SJCRH30 (cell line): Measurements from ENCODE around the gene UACA. TPM values are rescaled to one million over a fixed set of nuclear protein-coding genes. Genes with fewer than 3 reads are reported as not detected.
A peak's percentile ranks its signal among the peaks of the same experiment; 100 is the strongest.
"Not testable (repeated sequence)": the region's sequence is repeated elsewhere in the genome, so short reads cannot be mapped to it uniquely, and the experiment has no call there.

Experiments used
- DNase-seq, 2 experiments: peaks; one replicate each; pipeline ENCODE4 v3.0.0-alpha.2; 2015 to 2020
- H3K27ac ChIP-seq: fragments of 250-450 bp; sonication (Bioruptor Pico); 2 replicates; pipeline ENCODE4 v1.5.1; 2020; ENCODE audit warnings: mild to moderate bottlenecking, moderate library complexity
- H3K27me3 ChIP-seq: fragments of 250-450 bp; sonication (Bioruptor Pico); 2 replicates; pipeline ENCODE4 v1.5.1; 2020; ENCODE audit warnings: mild to moderate bottlenecking, moderate library complexity
- H3K36me3 ChIP-seq: fragments of 250-450 bp; sonication (Bioruptor Pico); 2 replicates; pipeline ENCODE4 v1.5.1; 2020; ENCODE audit warnings: mild to moderate bottlenecking, moderate library complexity
- H3K4me1 ChIP-seq: fragments of 250-450 bp; sonication (Bioruptor Pico); 2 replicates; pipeline ENCODE4 v1.5.1; 2020; ENCODE audit warnings: mild to moderate bottlenecking, moderate library complexity
- H3K4me3 ChIP-seq: fragments of 250-450 bp; sonication (Bioruptor Pico); 2 replicates; pipeline ENCODE4 v1.5.1; 2020; ENCODE audit warnings: mild to moderate bottlenecking, moderate library complexity
- H3K9me3 ChIP-seq: fragments of 250-450 bp; sonication (Bioruptor Pico); replicated peaks from 2 replicates; pipeline ENCODE4 v1.5.1; 2020; ENCODE audit warnings: mild to moderate bottlenecking, moderate library complexity
- total RNA-seq: library from RNA; depleted of rRNA; stranded (reverse); fragments of >200 nt; shearing (Covaris generic); gene quantifications from 2 replicates; pipeline ENCODE4 v1.2.3, GENCODE V29; 2014

The UACA gene
- total RNA-seq, 1 experiment from 2014 or later, result 47.1 TPM

GRCh38 chr15:70748281-70748747 lies 15.0 kb downstream of the UACA start:
- DNase-seq, result no peak
- Histone ChIP-seq H3K4me1 (peaks cover 6% of the 10 kb centered on the region), H3K9me3 (no peaks in the 10 kb centered on the region), H3K27ac (no peak overlapping the region), H3K36me3 (no peaks in the 10 kb centered on the region; the same call in 1 of the 2 replicates), H3K4me3 (no peak overlapping the region), H3K27me3 (no peaks in the 10 kb centered on the region)

GRCh38 chr15:70746598-70746997 lies 16.8 kb downstream of the UACA start:
- H3K9me3 ChIP-seq, DNase-seq, H3K27ac ChIP-seq, H3K36me3 ChIP-seq, H3K27me3 ChIP-seq, H3K4me3 ChIP-seq: not testable (repeated sequence)
- peaks cover 21% of the 10 kb centered on the region for H3K4me1 ChIP-seq

GRCh38 chr15:70742928-70743327 lies 20.4 kb downstream of the UACA start:
- H3K27ac ChIP-seq, result peak overlapping the region; percentile 63
- H3K36me3 ChIP-seq, result no peaks in the 10 kb centered on the region; the same call in 1 of the 2 replicates
- peak; percentile 90 to 98 for DNase-seq
- no peaks in the 10 kb centered on the region for H3K9me3 ChIP-seq
- peak overlapping the region; percentile 3; the same call in 1 of the 2 replicates for H3K4me3 ChIP-seq
- peaks cover 30% of the 10 kb centered on the region for H3K4me1 ChIP-seq
- no peaks in the 10 kb centered on the region for H3K27me3 ChIP-seq

- H3K36me3 ChIP-seq, result no peaks in the 10 kb centered on the region; the same call in 1 of the 2 replicates
- peak overlapping the region; percentile 10 for H3K27ac ChIP-seq
- no peak overlapping the region for H3K4me3 ChIP-seq
- DNase-seq, result peak in 1 of 2 experiments; percentile 64
- no peaks in the 10 kb centered on the region for H3K9me3 ChIP-seq
- peaks cover 30% of the 10 kb centered on the region for H3K4me1 ChIP-seq
- H3K27me3 ChIP-seq, result no peaks in the 10 kb centered on the region
These were observed 21.6 kb downstream of the UACA start for GRCh38 chr15:70741677-70742293.

GRCh38 chr15:70741107-70741531 lies 22.2 kb downstream of the UACA start:
- no peaks in the 10 kb centered on the region for H3K9me3 ChIP-seq
- peak; percentile 38 to 69 for DNase-seq
- H3K4me1 ChIP-seq, result peaks cover 30% of the 10 kb centered on the region
- no peaks in the 10 kb centered on the region for H3K27me3 ChIP-seq
- peak overlapping the region; percentile 10 for H3K27ac ChIP-seq
- H3K4me3 ChIP-seq, result no peak overlapping the region
- H3K36me3 ChIP-seq, result no peaks in the 10 kb centered on the region; the same call in 1 of the 2 replicates

GRCh38 chr15:70735040-70735439 lies 28.3 kb downstream of the UACA start:
- H3K9me3 ChIP-seq, H3K4me1 ChIP-seq, H3K27ac ChIP-seq: not testable (repeated sequence)

GRCh38 chr15:70729164-70729563 lies 34.2 kb downstream of the UACA start:
- no peaks in the 10 kb centered on the region for H3K4me1 ChIP-seq
- H3K27ac ChIP-seq, result no peak overlapping the region
- H3K27me3 ChIP-seq, result no peaks in the 10 kb centered on the region
- no peak overlapping the region for H3K4me3 ChIP-seq
- DNase-seq, result no peak
- H3K9me3 ChIP-seq, result no peaks in the 10 kb centered on the region
- H3K36me3 ChIP-seq, result no peaks in the 10 kb centered on the region

More at GRCh38 chr15:70735040-70735439, 28.3 kb downstream of the UACA start:
- not testable (repeated sequence) for H3K4me3 ChIP-seq, H3K36me3 ChIP-seq, DNase-seq, H3K27me3 ChIP-seq

GRCh38 chr15:70726753-70727152 lies 36.6 kb downstream of the UACA start:
- H3K4me3 ChIP-seq, result no peak overlapping the region
- 0 out of 2 replicates have a peak, but pooled peaks cover 2% of the 10 kb centered on the region for H3K4me1 ChIP-seq
- H3K9me3 ChIP-seq, result no peaks in the 10 kb centered on the region
- H3K27me3 ChIP-seq, result no peaks in the 10 kb centered on the region
- no peak overlapping the region for H3K27ac ChIP-seq
- DNase-seq, result no peak
- no peaks in the 10 kb centered on the region for H3K36me3 ChIP-seq

- Histone ChIP-seq H3K9me3 (no peaks in the 10 kb centered on the region), H3K27ac (no peak overlapping the region), H3K4me1 (0 out of 2 replicates have a peak, but pooled peaks cover 2% of the 10 kb centered on the region), H3K4me3 (no peak overlapping the region), H3K36me3 (no peaks in the 10 kb centered on the region), H3K27me3 (no peaks in the 10 kb centered on the region)
- no peak for DNase-seq
These were observed 39.4 kb downstream of the UACA start for GRCh38 chr15:70723927-70724326.

GRCh38 chr15:70723122-70723422 lies 40.3 kb downstream of the UACA start:
- H3K36me3 ChIP-seq, result no peaks in the 10 kb centered on the region
- no peaks in the 10 kb centered on the region for H3K27me3 ChIP-seq
- 0 out of 2 replicates have a peak, but pooled peaks cover 2% of the 10 kb centered on the region for H3K4me1 ChIP-seq
- no peak for DNase-seq
- H3K9me3 ChIP-seq, result no peaks in the 10 kb centered on the region
- no peak overlapping the region for H3K4me3 ChIP-seq
- no peak overlapping the region for H3K27ac ChIP-seq

- H3K27ac ChIP-seq, result no peak overlapping the region
- DNase-seq, result peak in 1 of 2 experiments; percentile 76
These were observed 40.9 kb downstream of the UACA start for GRCh38 chr15:70722266-70723121.

GRCh38 chr15:70720228-70721016 lies 42.9 kb downstream of the UACA start:
- Histone ChIP-seq H3K27ac (no peak overlapping the region), H3K27me3 (no peaks in the 10 kb centered on the region), H3K36me3 (no peaks in the 10 kb centered on the region), H3K4me3 (no peak overlapping the region), H3K4me1 (peaks cover 14% of the 10 kb centered on the region), H3K9me3 (no peaks in the 10 kb centered on the region)
- no peak for DNase-seq

More at GRCh38 chr15:70722266-70723121, 40.9 kb downstream of the UACA start:
- Histone ChIP-seq H3K4me1 (0 out of 2 replicates have a peak, but pooled peaks cover 2% of the 10 kb centered on the region), H3K4me3 (no peak overlapping the region), H3K27me3 (no peaks in the 10 kb centered on the region), H3K36me3 (no peaks in the 10 kb centered on the region), H3K9me3 (no peaks in the 10 kb centered on the region)

- Histone ChIP-seq H3K36me3 (no peaks in the 10 kb centered on the region), H3K27me3 (no peaks in the 10 kb centered on the region), H3K4me3 (no peak overlapping the region), H3K4me1 (peaks cover 36% of the 10 kb centered on the region), H3K9me3 (no peaks in the 10 kb centered on the region), H3K27ac (no peak overlapping the region)
- no peak for DNase-seq
These were observed 46.0 kb downstream of the UACA start for GRCh38 chr15:70717237-70717793.

GRCh38 chr15:70715840-70716485 lies 47.4 kb downstream of the UACA start:
- peaks cover 36% of the 10 kb centered on the region for H3K4me1 ChIP-seq
- no peaks in the 10 kb centered on the region for H3K36me3 ChIP-seq
- DNase-seq, result peak in 1 of 2 experiments; percentile 33
- no peaks in the 10 kb centered on the region for H3K9me3 ChIP-seq
- no peak overlapping the region for H3K4me3 ChIP-seq
- no peaks in the 10 kb centered on the region for H3K27me3 ChIP-seq
- H3K27ac ChIP-seq, result no peak overlapping the region
